Mesendoderm (in vitro differentiated cells): ENCODE results near the gene C1QTNF4.

Experiments used
- DNase-seq: peaks from one replicate; pipeline ENCODE4 v3.0.0; 2013
- H2AK5ac ChIP-seq: 2 replicates; pipeline ENCODE4 v1.6.1; 2013; ENCODE audit warnings: low read length, inconsistent platforms
- H2BK120ac ChIP-seq: 2 replicates; pipeline ENCODE4 v1.6.1; 2013; ENCODE audit warnings: low read depth, mild to moderate bottlenecking, low read length, moderate library complexity, mixed read lengths
- H2BK15ac ChIP-seq: replicated peaks from 2 replicates; pipeline ENCODE4 v1.6.1; 2013; ENCODE audit warnings: low read depth, mild to moderate bottlenecking, moderate library complexity
- H2BK5ac ChIP-seq: 2 replicates; pipeline ENCODE4 v1.6.1; 2013; ENCODE audit warnings: low read length, inconsistent platforms
- H3K18ac ChIP-seq: 2 replicates; pipeline ENCODE4 v1.6.1; 2013; ENCODE audit warnings: mild to moderate bottlenecking, low read length, mixed read lengths
- H3K23ac ChIP-seq: one replicate; pipeline ENCODE4 v1.6.1; 2013; ENCODE audit warnings: low read length
- H3K27ac ChIP-seq: 2 replicates; pipeline ENCODE4 v1.5.1; 2013; ENCODE audit warnings: low read depth, mild to moderate bottlenecking, inconsistent platforms, low read length, moderate library complexity
- H3K27me3 ChIP-seq: 2 replicates; pipeline ENCODE4 v1.6.1; 2013; ENCODE audit warnings: low read length, control low read depth, mild to moderate bottlenecking, inconsistent platforms; ENCODE audit not compliant: insufficient read depth, poor library complexity
- H3K36me3 ChIP-seq: 2 replicates; pipeline ENCODE4 v1.6.1; 2013; ENCODE audit warnings: low read length, inconsistent platforms; ENCODE audit not compliant: control insufficient read depth, insufficient read depth
- H3K4ac ChIP-seq: one replicate; pipeline ENCODE4 v1.6.1; 2013; ENCODE audit warnings: low read depth, mild to moderate bottlenecking, low read length, moderate library complexity
- H3K4me1 ChIP-seq: 2 replicates; pipeline ENCODE4 v1.6.1; 2013; ENCODE audit warnings: low read depth, low read length, inconsistent platforms; ENCODE audit not compliant: control insufficient read depth
- H3K4me2 ChIP-seq: 2 replicates; pipeline ENCODE4 v1.6.1; 2013; ENCODE audit warnings: low read length
- H3K4me3 ChIP-seq: 2 replicates; pipeline ENCODE4 v1.5.1; 2013; ENCODE audit warnings: mild to moderate bottlenecking, low read length
- H3K56ac ChIP-seq: one replicate; pipeline ENCODE4 v1.6.1; 2013; ENCODE audit warnings: low read length
- H3K79me1 ChIP-seq: 2 replicates; pipeline ENCODE4 v1.6.1; 2013; ENCODE audit warnings: low read length, inconsistent platforms
- H3K79me2 ChIP-seq: 2 replicates; pipeline ENCODE4 v1.6.1; 2013; ENCODE audit warnings: mild to moderate bottlenecking, low read length; ENCODE audit not compliant: control insufficient read depth, insufficient read depth
- H3K9ac ChIP-seq: 2 replicates; pipeline ENCODE4 v1.6.1; 2013; ENCODE audit warnings: low read length, inconsistent platforms
- H4K5ac ChIP-seq: one replicate; pipeline ENCODE4 v1.6.1; 2013; ENCODE audit warnings: low read length
- H4K8ac ChIP-seq: one replicate; pipeline ENCODE4 v1.6.1; 2013; ENCODE audit warnings: low read depth, mild to moderate bottlenecking, control low read depth, low read length, moderate library complexity
- WGBS: extraction: QIAGEN DNeasy Blood & Tissue Kit; methylation state at CpG from one replicate; pipeline ENCODE4 v1.1.7; 2013; ENCODE audit warnings: low lambda C conversion rate, missing lambda C conversion rate; ENCODE audit not compliant: insufficient coverage; ENCODE audit errors: extremely low coverage; 5-methylcytosine and 5-hydroxymethylcytosine counted together

C1QTNF4 gene

DNA sequence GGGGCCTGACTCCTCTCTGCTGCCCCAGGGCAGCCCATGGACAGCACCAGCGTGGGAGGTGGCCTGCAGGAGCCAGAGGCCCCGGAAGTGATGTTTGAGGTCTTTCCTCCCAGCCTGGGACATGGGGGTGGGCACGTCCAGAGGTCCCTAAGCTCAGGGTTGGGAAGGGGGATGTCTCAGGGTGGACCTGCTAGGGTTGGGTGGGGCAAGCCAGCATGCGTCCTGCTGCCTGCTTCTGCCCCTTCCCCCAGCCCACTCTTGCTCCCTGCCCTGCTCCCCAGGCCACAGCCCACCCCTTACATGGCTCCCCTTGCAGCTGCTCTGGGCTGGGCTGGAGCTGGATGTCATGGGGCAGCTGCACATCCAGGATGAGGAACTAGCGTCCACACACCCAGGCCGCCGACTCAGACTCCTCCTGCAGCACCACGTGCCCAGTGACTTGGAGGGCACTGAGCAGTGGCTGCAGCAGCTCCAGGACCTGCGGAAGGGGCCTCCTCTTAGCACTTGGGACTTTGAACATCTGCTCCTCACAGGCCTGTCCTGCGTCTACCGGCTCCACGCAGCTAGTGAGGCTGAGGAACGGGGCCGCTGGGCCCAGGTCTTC is 6.4 kb downstream of the C1QTNF4 start:
- Histone ChIP-seq H2BK15ac (no peak overlapping the region), H2BK120ac (no peak overlapping the region), H3K23ac (no peak overlapping the region), H3K79me1 (no peaks in the 10 kb centered on the region), H3K36me3 (peaks cover 7% of the 10 kb centered on the region), H3K18ac (no peak overlapping the region), H4K8ac (no peak overlapping the region), H3K56ac (no peak overlapping the region), H3K4me3 (no peak overlapping the region), H4K5ac (no peak overlapping the region), H3K9ac (no peak overlapping the region), H3K27ac (no peak overlapping the region), H2AK5ac (no peak overlapping the region), H2BK5ac (no peak overlapping the region), H3K79me2 (no peaks in the 10 kb centered on the region), H3K4me2 (no peak overlapping the region), H3K27me3 (peaks cover 4% of the 10 kb centered on the region), H3K4ac (no peak overlapping the region), H3K4me1 (peaks cover 2% of the 10 kb centered on the region)
- WGBS = no CpG with 5 or more reads among the region's 14 CpGs
- DNase-seq = no peak

GRCh38 chr11:47587039-47587716 is 7.0 kb downstream of the C1QTNF4 start:
- Histone ChIP-seq H3K27me3 (no peaks in the 10 kb centered on the region), H3K4me1 (peaks cover 1% of the 10 kb centered on the region), H3K79me1 (no peaks in the 10 kb centered on the region), H3K36me3 (peaks cover 9% of the 10 kb centered on the region), H2BK15ac (no peak overlapping the region), H4K5ac (no peak overlapping the region), H3K18ac (no peak overlapping the region), H2BK120ac (no peak overlapping the region), H3K4me2 (no peak overlapping the region), H3K9ac (no peak overlapping the region), H3K27ac (no peak overlapping the region), H2BK5ac (no peak overlapping the region), H3K4ac (no peak overlapping the region), H3K56ac (no peak overlapping the region), H3K79me2 (no peaks in the 10 kb centered on the region), H3K4me3 (no peak overlapping the region), H4K8ac (no peak overlapping the region), H3K23ac (no peak overlapping the region), H2AK5ac (no peak overlapping the region)
- DNase-seq = no peak
- no CpG with 5 or more reads among the region's 6 CpGs for WGBS

- WGBS = no CpG with 5 or more reads among the region's 12 CpGs
- Histone ChIP-seq H4K8ac (no peak within 1 kb of the TSS), H3K27me3 (no peaks in the 10 kb centered on the region)
Observed at GRCh38 chr11:47586098-47586855, 7.9 kb downstream of the C1QTNF4 start, which contains the start of gene FAM180B. Gene FAM180B, plus strand, starts transcription at chr11:47586678. Its CDS starts 91 bp downstream, at chr11:47586769.

GRCh38 chr11:47583844-47584243 is 10.4 kb downstream of the C1QTNF4 start:
- Histone ChIP-seq H3K4ac (no peak overlapping the region), H3K79me2 (peaks cover 13% of the 10 kb centered on the region), H3K36me3 (peaks cover 14% of the 10 kb centered on the region), H4K8ac (no peak overlapping the region), H3K4me1 (no peaks in the 10 kb centered on the region), H3K23ac (no peak overlapping the region), H2BK15ac (no peak overlapping the region), H3K56ac (no peak overlapping the region), H3K27me3 (no peaks in the 10 kb centered on the region), H4K5ac (no peak overlapping the region), H3K27ac (no peak overlapping the region), H2BK5ac (no peak overlapping the region), H3K18ac (no peak overlapping the region), H2AK5ac (no peak overlapping the region), H3K79me1 (peaks cover 13% of the 10 kb centered on the region), H3K4me3 (no peak overlapping the region), H2BK120ac (no peak overlapping the region), H3K9ac (no peak overlapping the region), H3K4me2 (no peak overlapping the region)
- no CpG with 5 or more reads among the region's 5 CpGs for WGBS
- DNase-seq = no peak

More at GRCh38 chr11:47586098-47586855, 7.9 kb downstream of the C1QTNF4 start, which contains the start of gene FAM180B:
- Histone ChIP-seq H3K23ac (no peak within 1 kb of the TSS), H3K4ac (no peak within 1 kb of the TSS), H3K9ac (no peak within 1 kb of the TSS), H2BK120ac (no peak within 1 kb of the TSS), H3K4me1 (no peaks in the 10 kb centered on the region), H2BK5ac (no peak within 1 kb of the TSS), H3K36me3 (peaks cover 12% of the 10 kb centered on the region), H3K4me2 (no peak within 1 kb of the TSS), H3K4me3 (no peak within 1 kb of the TSS), H3K56ac (no peak within 1 kb of the TSS), H3K79me1 (no peaks in the 10 kb centered on the region), H3K79me2 (no peaks in the 10 kb centered on the region), H4K5ac (no peak within 1 kb of the TSS), H3K27ac (no peak within 1 kb of the TSS), H2BK15ac (no peak within 1 kb of the TSS), H2AK5ac (no peak within 1 kb of the TSS), H3K18ac (no peak within 1 kb of the TSS)
- DNase-seq = no peak

DNA sequence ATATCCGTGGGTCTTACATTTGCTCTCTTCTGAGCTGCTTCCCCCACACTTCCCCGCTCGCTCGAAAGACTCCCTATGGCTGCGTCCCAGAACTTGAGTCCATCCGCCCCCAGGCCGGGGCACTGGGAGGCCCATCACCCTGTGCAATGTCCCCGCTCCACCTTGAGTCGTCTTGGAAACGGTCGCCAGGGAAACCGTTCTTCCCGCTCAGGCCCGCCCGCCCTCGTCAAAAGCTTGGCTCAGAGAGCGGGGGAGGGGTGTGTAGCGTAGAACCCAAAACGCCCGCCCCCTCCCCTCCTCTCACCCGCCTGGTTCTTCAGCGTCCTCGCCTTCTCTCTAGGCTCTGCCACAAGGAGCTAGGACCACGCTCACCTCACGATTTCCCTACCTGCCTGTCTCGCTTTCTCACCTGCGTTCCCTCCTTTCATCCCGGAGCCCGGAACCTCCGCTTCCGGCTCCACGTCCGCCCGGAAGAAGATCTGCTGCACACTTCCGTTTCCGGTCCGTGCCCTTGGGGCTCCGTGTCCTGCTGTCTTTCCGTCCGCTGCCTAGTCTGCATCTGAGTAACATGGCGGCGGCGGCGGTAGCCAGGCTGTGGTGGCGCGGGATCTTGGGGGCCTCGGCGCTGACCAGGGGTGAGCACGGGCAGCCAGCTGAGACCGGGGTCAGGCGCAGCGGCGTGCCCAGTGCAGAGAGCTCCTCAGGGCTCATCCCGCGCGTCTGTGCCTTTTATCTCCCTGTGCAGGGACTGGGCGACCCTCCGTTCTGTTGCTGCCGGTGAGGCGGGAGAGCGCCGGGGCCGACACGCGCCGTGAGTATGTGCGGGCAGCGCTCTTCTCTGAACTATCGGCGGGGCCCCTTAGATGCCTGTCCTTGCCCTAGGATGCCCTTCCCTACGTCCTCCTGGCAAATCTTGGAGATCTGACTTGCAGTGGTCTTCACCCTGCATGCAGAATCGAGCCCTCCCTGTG is 15.4 kb downstream of the C1QTNF4 start, which contains the start of the genes KBTBD4 and NDUFS3:
TSS of gene KBTBD4 (minus strand) at position 447 of the 971 bp plus-strand sequence. CDS start at position 428, 19 bp downstream.
TSS of gene NDUFS3 (plus strand) at position 551 of the 971 bp plus-strand sequence. CDS start at position 569, 18 bp downstream.
- Histone ChIP-seq H3K4ac (peak within 1 kb of the TSS; percentile 38), H3K27me3 (no peaks in the 10 kb centered on the region), H2AK5ac (peak within 1 kb of the TSS; percentile 15), H3K4me1 (peaks cover 2% of the 10 kb centered on the region), H4K8ac (no peak within 1 kb of the TSS), H2BK120ac (no peak within 1 kb of the TSS), H3K18ac (no peak within 1 kb of the TSS), H3K4me3 (peak within 1 kb of the TSS; percentile 91), H3K79me1 (peaks cover 22% of the 10 kb centered on the region), H2BK5ac (peak within 1 kb of the TSS; percentile 41), H3K79me2 (peaks cover 13% of the 10 kb centered on the region), H2BK15ac (no peak within 1 kb of the TSS), H3K4me2 (peak within 1 kb of the TSS; percentile 92), H4K5ac (peak within 1 kb of the TSS; percentile 50), H3K23ac (peak within 1 kb of the TSS; percentile 95), H3K36me3 (peaks cover 12% of the 10 kb centered on the region), H3K9ac (peak within 1 kb of the TSS; percentile 92), H3K27ac (peak within 1 kb of the TSS; percentile 58), H3K56ac (peak within 1 kb of the TSS; percentile 96)
- peak; percentile 97 for DNase-seq
- no CpG with 5 or more reads among the region's 72 CpGs for WGBS
